GM12875 (cell line): ENCODE measurements around the gene OR2L2.
"Not testable (repeated sequence)": the region's sequence is repeated elsewhere in the genome, so short reads cannot be mapped to it uniquely, and the experiment has no call there.

Source experiments
- H3K4me3 ChIP-seq: one replicate; pipeline ENCODE4 v1.5.1; 2011; ENCODE audit warnings: low read depth, low read length, control low read depth
- CTCF ChIP-seq: IDR thresholded peaks from 2 replicates; pipeline ENCODE4 v1.5.1; 2011; ENCODE audit warnings: low read depth, mild to moderate bottlenecking, control low read depth, inconsistent platforms, low read length, moderate library complexity, borderline replicate concordance; ENCODE audit not compliant: insufficient read depth

The OR2L2 gene

GRCh38 chr1:248065604-248066003 is 35.7 kb downstream of the OR2L2 start:
- H3K4me3 ChIP-seq = no peak overlapping the region
- no peak for TF ChIP-seq CTCF

- H3K4me3 ChIP-seq = not testable (repeated sequence)
These were observed 54.0 kb downstream of the OR2L2 start for GRCh38 chr1:248083864-248084263.
